ENCODE data around the gene ADM5.

The ADM5 gene

GRCh38 chr19:49653466-49653806 is 36.0 kb upstream of the ADM5 start:
- Histone ChIP-seq H3K9me2 (ENCODE audit: low read depth, low read length) (no peaks in the 10 kb centered on the region), H3K4me2 (ENCODE audit: low read length) (no peak overlapping the region), H3K9me3 (ENCODE audit: low read length) (no peaks in the 10 kb centered on the region), H3K9ac (ENCODE audit: low read length) (no peak overlapping the region), H3K79me2 (ENCODE audit: insufficient read depth, low read length) (no peaks in the 10 kb centered on the region), H3K4me3 (ENCODE audit: low read depth, low read length, poor library complexity, severe bottlenecking) (no peak overlapping the region), H3F3A (ENCODE audit: insufficient read depth, low read length) (no peaks in the 10 kb centered on the region), H3K4me1 (ENCODE audit: insufficient read depth, low read length, severe bottlenecking) (no peaks in the 10 kb centered on the region), H3K27me3 (ENCODE audit: insufficient read depth, low read length) (no peaks in the 10 kb centered on the region), H3K27ac (ENCODE audit: low read depth, low read length, poor library complexity, severe bottlenecking) (no peak overlapping the region), H3K36me3 (ENCODE audit: insufficient read depth, low read length) (peaks cover 81% of the 10 kb centered on the region), H4K20me1 (ENCODE audit: insufficient read depth, low read length) (no peaks in the 10 kb centered on the region), H2AFZ (ENCODE audit: low read length) (no peak overlapping the region)
- TF ChIP-seq CTCF (IDR thresholded peaks at IDR 0.05; ENCODE audit: low read length) = no peak
- TF ChIP-seq EZH2 (IDR thresholded peaks at IDR 0.05; ENCODE audit: borderline replicate concordance, low read length) = no peak

DNA sequence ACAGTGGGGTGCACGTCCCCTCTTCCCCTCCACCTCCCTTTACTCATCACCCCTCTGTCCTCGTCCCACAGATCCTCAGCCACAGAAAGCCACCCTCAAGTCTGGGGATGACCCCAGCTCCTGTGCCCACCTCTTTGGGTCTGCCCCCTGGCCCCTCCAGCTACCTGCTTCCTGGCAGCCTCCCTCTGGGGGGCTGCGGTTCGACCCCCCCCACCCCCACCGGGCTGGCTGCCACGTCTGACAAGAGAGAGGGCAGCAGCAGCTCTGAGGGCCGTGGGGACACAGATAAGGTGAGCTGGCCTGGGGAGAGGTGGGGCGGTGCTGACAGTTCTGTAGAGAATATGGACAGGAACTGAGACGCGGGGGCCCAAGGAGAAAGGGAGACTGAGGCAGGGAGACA is 34.8 kb upstream of the ADM5 start:
- no peak for TF ChIP-seq EZH2 (IDR thresholded peaks at IDR 0.05; ENCODE audit: borderline replicate concordance, low read length)
- TF ChIP-seq CTCF (IDR thresholded peaks at IDR 0.05; ENCODE audit: low read length) = no peak
- no peak overlapping the region for H2AFZ ChIP-seq (ENCODE audit: low read length)
- H3K27ac ChIP-seq (ENCODE audit: low read depth, low read length, poor library complexity, severe bottlenecking) = no peak overlapping the region
- no peaks in the 10 kb centered on the region for H3K9me3 ChIP-seq (ENCODE audit: low read length)
- H3K36me3 ChIP-seq (ENCODE audit: insufficient read depth, low read length) = peaks cover 86% of the 10 kb centered on the region
- H3K79me2 ChIP-seq (ENCODE audit: insufficient read depth, low read length) = no peaks in the 10 kb centered on the region
- H3K9me2 ChIP-seq (ENCODE audit: low read depth, low read length) = no peaks in the 10 kb centered on the region
- H3K4me3 ChIP-seq (ENCODE audit: low read depth, low read length, poor library complexity, severe bottlenecking) = no peak overlapping the region
- H4K20me1 ChIP-seq (ENCODE audit: insufficient read depth, low read length) = no peaks in the 10 kb centered on the region
- H3K9ac ChIP-seq (ENCODE audit: low read length) = no peak overlapping the region
- no peaks in the 10 kb centered on the region for H3F3A ChIP-seq (ENCODE audit: insufficient read depth, low read length)
- H3K27me3 ChIP-seq (ENCODE audit: insufficient read depth, low read length) = no peaks in the 10 kb centered on the region
- no peak overlapping the region for H3K4me2 ChIP-seq (ENCODE audit: low read length)
- no peaks in the 10 kb centered on the region for H3K4me1 ChIP-seq (ENCODE audit: insufficient read depth, low read length, severe bottlenecking)

DNA sequence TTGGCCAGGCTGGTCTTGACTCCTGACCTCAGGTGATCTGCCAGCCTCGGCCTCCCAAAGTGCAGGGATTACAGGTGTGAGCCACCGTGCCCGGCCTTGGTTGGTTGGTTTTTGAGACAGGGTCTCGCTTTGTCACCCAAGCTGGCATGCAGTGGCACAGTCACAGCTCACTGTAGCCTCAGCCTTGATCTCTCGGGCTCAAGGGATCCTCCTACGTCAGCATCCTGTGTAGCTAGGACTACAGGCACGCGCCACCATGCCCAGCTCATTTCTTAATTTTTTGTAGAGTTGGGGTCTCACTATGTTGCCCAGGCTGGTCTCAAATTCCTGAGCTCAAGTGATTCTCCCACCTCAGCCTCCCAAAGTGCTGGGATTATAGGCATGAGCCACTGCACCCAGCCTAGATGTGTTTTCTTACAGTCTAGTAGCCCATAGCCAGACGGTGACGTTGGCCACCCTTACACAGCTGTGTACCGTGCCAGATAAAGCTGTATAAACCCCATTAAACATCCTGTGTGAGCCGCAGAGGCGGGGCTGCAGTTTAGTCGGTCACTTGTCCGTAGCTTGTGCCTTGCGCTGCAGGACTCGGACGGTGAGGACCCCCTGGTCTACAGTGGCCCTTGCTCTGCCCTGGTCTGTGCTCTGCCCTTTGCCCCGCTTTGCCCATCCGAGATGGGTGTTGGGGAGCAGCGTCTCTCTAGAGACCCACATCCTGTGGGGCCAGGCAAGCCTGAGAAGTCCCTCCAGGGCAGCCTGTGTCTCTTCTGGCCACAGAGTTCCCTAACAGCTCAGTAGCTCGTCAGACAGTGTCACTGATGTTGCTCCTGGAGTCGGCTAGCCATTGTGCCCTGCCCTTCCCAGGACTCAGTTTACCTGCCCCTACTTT is 33.6 kb upstream of the ADM5 start:
- Histone ChIP-seq H3K27ac (ENCODE audit: low read depth, low read length, poor library complexity, severe bottlenecking) (no peak overlapping the region), H3K27me3 (ENCODE audit: insufficient read depth, low read length) (no peaks in the 10 kb centered on the region), H3K79me2 (ENCODE audit: insufficient read depth, low read length) (no peaks in the 10 kb centered on the region), H3K4me1 (ENCODE audit: insufficient read depth, low read length, severe bottlenecking) (no peaks in the 10 kb centered on the region), H3K4me3 (ENCODE audit: low read depth, low read length, poor library complexity, severe bottlenecking) (no peak overlapping the region), H3K9me2 (ENCODE audit: low read depth, low read length) (no peaks in the 10 kb centered on the region), H2AFZ (ENCODE audit: low read length) (no peak overlapping the region), H4K20me1 (ENCODE audit: insufficient read depth, low read length) (no peaks in the 10 kb centered on the region), H3K4me2 (ENCODE audit: low read length) (no peak overlapping the region), H3K9me3 (ENCODE audit: low read length) (no peaks in the 10 kb centered on the region), H3K36me3 (ENCODE audit: insufficient read depth, low read length) (peaks cover 88% of the 10 kb centered on the region), H3K9ac (ENCODE audit: low read length) (no peak overlapping the region), H3F3A (ENCODE audit: insufficient read depth, low read length) (no peaks in the 10 kb centered on the region)
- TF ChIP-seq CTCF (IDR thresholded peaks at IDR 0.05; ENCODE audit: low read length) (no peak), EZH2 (IDR thresholded peaks at IDR 0.05; ENCODE audit: borderline replicate concordance, low read length) (no peak)
